SKM-1 treated with dmso at 0.1 percent for 144 hours (cell line): ENCODE results near the gene MGST3.
A peak's percentile ranks its signal among the peaks of the same experiment; 100 is the strongest.
"Not testable (repeated sequence)": the region's sequence is repeated elsewhere in the genome, so short reads cannot be mapped to it uniquely, and the experiment has no call there.

Experiments used
- DNase-seq: peaks from one replicate; lab custom pipeline; 2025; ENCODE audit not compliant: unreplicated experiment; lab: John Stamatoyannopoulos, UW

The MGST3 gene

GRCh38 chr1:165648919-165649572 is 18.0 kb downstream of the MGST3 start:
- DNase-seq = no peak

- no peak for DNase-seq
These were observed 20.1 kb downstream of the MGST3 start for GRCh38 chr1:165650981-165651625.

- DNase-seq = not testable (repeated sequence)
These were observed 27.9 kb downstream of the MGST3 start for GRCh38 chr1:165658766-165659580.

- no peak for DNase-seq
These were observed 28.5 kb downstream of the MGST3 start for GRCh38 chr1:165659581-165659895.

- no peak for DNase-seq
These were observed 30.7 kb downstream of the MGST3 start for GRCh38 chr1:165661703-165662102.

- DNase-seq = no peak
These were observed 31.2 kb downstream of the MGST3 start for GRCh38 chr1:165662186-165662585.

- DNase-seq = peak; percentile 42
These were observed 35.3 kb downstream of the MGST3 start for GRCh38 chr1:165666152-165666825.

- no peak for DNase-seq
These were observed 37.1 kb downstream of the MGST3 start for GRCh38 chr1:165668184-165668583.

GRCh38 chr1:165671526-165671925 is 40.5 kb downstream of the MGST3 start:
- DNase-seq = no peak

- DNase-seq = no peak
These were observed 43.6 kb downstream of the MGST3 start for GRCh38 chr1:165674599-165674998.

GRCh38 chr1:165675794-165676193 is 44.8 kb downstream of the MGST3 start:
- no peak for DNase-seq

GRCh38 chr1:165678509-165678908 is 47.5 kb downstream of the MGST3 start:
- no peak for DNase-seq

GRCh38 chr1:165679282-165680036 is 48.4 kb downstream of the MGST3 start:
- no peak for DNase-seq

- DNase-seq = no peak
These were observed 49.3 kb downstream of the MGST3 start for GRCh38 chr1:165680303-165680702.

GRCh38 chr1:165680773-165681172 is 49.7 kb downstream of the MGST3 start:
- not testable (repeated sequence) for DNase-seq

- no peak for DNase-seq
These were observed 52.9 kb downstream of the MGST3 start for GRCh38 chr1:165683848-165684485.

- DNase-seq = peak; percentile 42
These were observed 55.3 kb downstream of the MGST3 start for GRCh38 chr1:165686121-165686970.

- no peak for DNase-seq
These were observed 56.0 kb downstream of the MGST3 start for GRCh38 chr1:165686971-165687433.

- DNase-seq = no peak
These were observed 57.0 kb downstream of the MGST3 start for GRCh38 chr1:165688046-165688445.
